Smooth muscle cell (in vitro differentiated cells): ENCODE data around the gene FBXW7. TPM values are rescaled to one million over a fixed set of nuclear protein-coding genes. Genes with fewer than 3 reads are reported as not detected.
A peak's percentile ranks its signal among the peaks of the same experiment; 100 is the strongest.

ENCODE experiments used
- DNase-seq: peaks from one replicate; lab custom pipeline; 2025; ENCODE audit not compliant: unreplicated experiment; lab: John Stamatoyannopoulos, UW
- H2AFZ ChIP-seq: fragments of 200-600 bp; sonication (generic); 2 replicates; pipeline ENCODE4 v1.6.0; 2016; ENCODE audit warnings: antibody characterized with exemption, low read depth, mild to moderate bottlenecking
- H3F3A ChIP-seq: fragments of 200-600 bp; sonication (generic); 2 replicates; pipeline ENCODE4 v1.6.0; 2017; ENCODE audit warnings: antibody characterized with exemption, low read depth
- H3K27ac ChIP-seq: fragments of 200-600 bp; sonication (generic); 2 replicates; pipeline ENCODE4 v1.5.1; 2016; ENCODE audit warnings: low read depth, mild to moderate bottlenecking
- H3K27me3 ChIP-seq: fragments of 200-600 bp; sonication (generic); 2 replicates; pipeline ENCODE4 v1.6.1; 2016; ENCODE audit warnings: low read depth, mild to moderate bottlenecking
- H3K36me3 ChIP-seq: fragments of 200-600 bp; sonication (generic); 2 replicates; pipeline ENCODE4 v1.5.1; 2016; ENCODE audit warnings: low read depth
- H3K4me1 ChIP-seq: fragments of 200-600 bp; sonication (generic); 2 replicates; pipeline ENCODE4 v1.5.1; 2016; ENCODE audit warnings: low read depth
- H3K4me2 ChIP-seq: fragments of 200-600 bp; sonication (generic); 2 replicates; pipeline ENCODE4 v1.6.0; 2016; ENCODE audit warnings: mild to moderate bottlenecking
- H3K4me3 ChIP-seq: fragments of 200-600 bp; sonication (generic); 2 replicates; pipeline ENCODE4 v1.5.1; 2016; ENCODE audit warnings: mild to moderate bottlenecking
- H3K79me2 ChIP-seq: fragments of 200-600 bp; sonication (generic); 2 replicates; pipeline ENCODE4 v1.6.0; 2016; ENCODE audit warnings: low read depth, mild to moderate bottlenecking
- H3K9ac ChIP-seq: fragments of 200-600 bp; sonication (generic); 2 replicates; pipeline ENCODE4 v1.6.0; 2016; ENCODE audit warnings: low read depth
- H3K9me3 ChIP-seq: fragments of 200-600 bp; sonication (generic); replicated peaks from 2 replicates; pipeline ENCODE4 v1.5.1; 2016; ENCODE audit warnings: low read depth
- H4K20me1 ChIP-seq: fragments of 200-600 bp; sonication (generic); 2 replicates; pipeline ENCODE4 v1.6.0; 2016; ENCODE audit warnings: low read depth
- CTCF ChIP-seq: fragments of 200-600 bp; sonication (generic); IDR thresholded peaks from 2 replicates; pipeline ENCODE4 v1.5.1; 2017; ENCODE audit warnings: borderline replicate concordance, mild to moderate bottlenecking, antibody characterized with exemption; ENCODE audit not compliant: insufficient read depth, poor library complexity, severe bottlenecking
- WGBS: methylation state at CpG from one replicate; pipeline ENCODE4 v1.1.7; 2016; ENCODE audit warnings: low lambda C conversion rate; 5-methylcytosine and 5-hydroxymethylcytosine counted together
- polyA plus RNA-seq: library from polyadenylated mRNA; unstranded; fragments of >200 nt; fragmentation: Nextera tagmentation; extraction: Ambion mirVana; gene quantifications from 2 replicates; pipeline ENCODE4 v1.2.1, GENCODE V29; 2016
- total RNA-seq: library from RNA; depleted of rRNA; stranded (reverse); fragments of >200 nt; gene quantifications from 2 replicates; pipeline ENCODE4 v1.2.3, GENCODE V29; 2014

Gene FBXW7
- total and polyA plus RNA-seq, 2 experiments from 2014 or later, result 16.4 to 31.6 TPM

DNA sequence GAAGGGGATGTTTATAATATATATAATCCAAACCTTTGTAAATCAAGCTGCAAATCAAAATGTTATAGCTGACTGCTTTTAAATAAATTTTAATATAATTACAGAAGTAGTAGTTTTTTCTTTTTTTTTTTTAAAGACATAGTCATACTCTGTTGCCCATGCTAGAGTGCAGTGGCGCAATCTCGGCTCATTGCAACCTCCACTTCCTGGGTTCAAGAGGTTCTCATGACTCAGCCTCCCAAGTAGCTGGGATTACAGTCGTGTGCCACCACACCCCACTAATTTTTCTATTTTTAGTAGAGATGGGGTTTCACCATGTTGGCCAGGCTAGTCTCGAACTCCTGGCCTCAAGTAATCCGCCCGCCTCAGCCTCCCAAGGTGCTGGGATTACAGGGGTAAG, 178.7 kb downstream of the FBXW7 start:
- H3K79me2 ChIP-seq, result no peaks in the 10 kb centered on the region
- H3K4me1 ChIP-seq, result no peaks in the 10 kb centered on the region
- H3K9me3 ChIP-seq, result no peaks in the 10 kb centered on the region
- WGBS, result 85% methylated on average over 6 of the region's 6 CpGs
- no peak overlapping the region for H3K4me3 ChIP-seq
- no peak for DNase-seq
- no peak overlapping the region for H3K4me2 ChIP-seq
- no peak overlapping the region for H3K27ac ChIP-seq
- no peak overlapping the region for H3K9ac ChIP-seq
- no peak overlapping the region for H2AFZ ChIP-seq
- no peaks in the 10 kb centered on the region for H3K27me3 ChIP-seq
- H3K36me3 ChIP-seq, result no peaks in the 10 kb centered on the region
- no peak for TF ChIP-seq CTCF
- H4K20me1 ChIP-seq, result no peaks in the 10 kb centered on the region
- H3F3A ChIP-seq, result no peaks in the 10 kb centered on the region

- Histone ChIP-seq H3F3A (no peaks in the 10 kb centered on the region), H3K27me3 (no peaks in the 10 kb centered on the region), H3K4me1 (peaks cover 6% of the 10 kb centered on the region), H3K4me2 (no peak overlapping the region), H3K4me3 (no peak overlapping the region), H3K9ac (no peak overlapping the region), H3K79me2 (peaks cover 2% of the 10 kb centered on the region), H2AFZ (no peak overlapping the region), H4K20me1 (no peaks in the 10 kb centered on the region), H3K27ac (no peak overlapping the region), H3K9me3 (no peaks in the 10 kb centered on the region), H3K36me3 (no peaks in the 10 kb centered on the region)
- WGBS, result 97% methylated on average over 1 of the region's 1 CpG
- no peak for DNase-seq
- TF ChIP-seq CTCF, result no peak
Measured at GRCh38 chr4:152356428-152357034, 179.4 kb downstream of the FBXW7 start.

GRCh38 chr4:152352622-152353116, 183.2 kb downstream of the FBXW7 start:
- H3K79me2 ChIP-seq, result peaks cover 33% of the 10 kb centered on the region
- 18% methylated on average over 11 of the region's 11 CpGs for WGBS

More at GRCh38 chr4:152352622-152353116, 183.2 kb downstream of the FBXW7 start:
- TF ChIP-seq CTCF, result no peak
- H3K9me3 ChIP-seq, result no peaks in the 10 kb centered on the region
- peaks cover 11% of the 10 kb centered on the region for H3K4me1 ChIP-seq
- no peaks in the 10 kb centered on the region for H3F3A ChIP-seq
- DNase-seq, result no peak
- H3K4me3 ChIP-seq, result peak overlapping the region; percentile 48
- H2AFZ ChIP-seq, result peak overlapping the region; percentile 9
- H3K27ac ChIP-seq, result peak overlapping the region; percentile 83
- H4K20me1 ChIP-seq, result no peaks in the 10 kb centered on the region
- H3K9ac ChIP-seq, result peak overlapping the region; percentile 53
- H3K36me3 ChIP-seq, result no peaks in the 10 kb centered on the region
- H3K4me2 ChIP-seq, result peak overlapping the region; percentile 79
- no peaks in the 10 kb centered on the region for H3K27me3 ChIP-seq
